GM18499 (cell line): ENCODE results near the gene ME3.

Source experiments
- ATAC-seq: cut with Tn5 transposase; IDR thresholded peaks from one replicate; pipeline ENCODE4 v1.9.1; 2021; ENCODE audit warnings: moderate number of reproducible peaks; ENCODE audit not compliant: insufficient read depth, unreplicated experiment

Gene ME3

DNA sequence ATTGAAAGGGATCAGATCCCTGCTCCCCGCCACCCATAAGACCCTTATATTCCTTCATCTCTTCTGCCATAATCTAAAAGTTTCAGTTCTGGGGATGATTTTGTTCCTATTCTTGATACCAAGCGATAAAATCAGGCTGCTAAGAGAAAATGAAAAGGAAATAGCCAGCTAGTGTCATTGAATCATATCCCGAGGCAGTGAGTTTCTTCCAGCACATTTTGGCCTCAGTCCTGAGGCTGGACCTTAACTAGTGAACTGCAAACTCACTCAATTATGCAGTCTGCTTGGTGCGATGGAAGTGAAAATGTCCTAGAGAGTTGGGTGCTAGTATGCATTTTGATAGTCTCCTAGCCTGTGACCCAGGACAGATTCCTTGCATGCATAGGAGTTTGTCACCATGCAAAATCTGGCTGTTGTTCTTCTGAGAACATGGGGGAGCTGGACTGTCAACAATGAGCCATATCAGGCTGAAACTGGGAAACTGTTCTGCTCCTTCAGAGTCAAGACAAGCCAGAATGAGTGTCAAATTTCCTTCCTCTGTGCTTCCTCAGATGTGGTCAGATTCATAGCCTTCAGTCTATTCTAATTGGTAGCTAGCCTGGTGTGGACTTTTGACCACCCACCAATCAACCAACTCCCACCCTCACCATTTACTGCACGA is 194.8 kb downstream of the ME3 start:
- ATAC-seq = no peak

DNA sequence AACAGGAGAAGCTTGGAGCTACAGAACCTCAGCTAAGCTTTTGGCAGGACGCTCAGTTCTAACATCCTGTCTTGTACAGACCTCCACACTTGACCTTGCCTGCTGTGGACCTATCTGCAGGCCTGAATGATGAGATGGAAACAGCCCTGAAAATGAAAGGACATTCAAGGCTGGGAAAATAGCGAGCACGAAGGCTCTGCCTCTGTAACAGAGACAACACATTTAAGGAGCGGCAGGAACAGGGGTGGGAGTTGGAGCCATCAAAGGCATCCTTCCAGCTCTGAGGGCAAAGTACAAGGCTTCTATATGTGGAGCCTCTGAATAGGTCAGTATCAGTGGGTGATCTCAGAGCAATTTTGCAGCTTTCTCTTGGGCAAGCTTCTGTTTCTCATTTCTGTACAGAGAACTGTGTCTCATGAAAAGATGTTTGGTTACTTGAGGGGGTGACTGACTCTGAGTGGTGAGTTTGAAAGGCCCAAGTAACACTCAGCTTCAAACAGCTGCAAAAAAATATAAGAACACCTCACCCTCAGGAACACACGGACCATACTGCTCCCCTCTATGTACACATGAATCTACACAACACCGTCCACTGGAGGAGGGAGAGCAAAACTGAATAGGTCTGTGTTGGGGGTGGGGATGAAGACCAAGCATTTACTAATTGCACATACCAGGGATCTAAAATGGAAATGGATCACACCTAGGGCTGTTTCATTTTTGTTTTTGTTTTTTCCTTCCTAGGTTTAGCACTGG is 196.1 kb downstream of the ME3 start:
- no peak for ATAC-seq

DNA sequence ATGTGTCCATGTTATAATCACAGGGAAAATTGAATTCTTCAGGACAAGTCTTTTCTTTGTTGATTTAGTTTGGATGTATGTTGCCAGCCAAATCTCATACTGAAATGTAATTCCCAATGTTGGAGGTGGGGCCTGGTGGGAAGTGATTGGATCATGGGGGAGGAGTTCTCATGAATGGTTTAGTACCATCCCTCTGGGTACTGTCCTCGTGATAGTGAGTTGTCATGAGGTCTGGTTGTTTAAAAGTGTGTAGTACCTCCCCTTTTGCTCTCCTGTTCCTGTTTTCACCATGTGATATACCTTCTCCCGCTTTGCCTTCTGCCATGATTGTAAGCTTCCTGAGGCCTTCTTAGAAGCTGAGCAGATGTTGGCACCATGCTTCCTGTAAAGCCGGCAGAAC is 197.4 kb downstream of the ME3 start:
- ATAC-seq = no peak

DNA sequence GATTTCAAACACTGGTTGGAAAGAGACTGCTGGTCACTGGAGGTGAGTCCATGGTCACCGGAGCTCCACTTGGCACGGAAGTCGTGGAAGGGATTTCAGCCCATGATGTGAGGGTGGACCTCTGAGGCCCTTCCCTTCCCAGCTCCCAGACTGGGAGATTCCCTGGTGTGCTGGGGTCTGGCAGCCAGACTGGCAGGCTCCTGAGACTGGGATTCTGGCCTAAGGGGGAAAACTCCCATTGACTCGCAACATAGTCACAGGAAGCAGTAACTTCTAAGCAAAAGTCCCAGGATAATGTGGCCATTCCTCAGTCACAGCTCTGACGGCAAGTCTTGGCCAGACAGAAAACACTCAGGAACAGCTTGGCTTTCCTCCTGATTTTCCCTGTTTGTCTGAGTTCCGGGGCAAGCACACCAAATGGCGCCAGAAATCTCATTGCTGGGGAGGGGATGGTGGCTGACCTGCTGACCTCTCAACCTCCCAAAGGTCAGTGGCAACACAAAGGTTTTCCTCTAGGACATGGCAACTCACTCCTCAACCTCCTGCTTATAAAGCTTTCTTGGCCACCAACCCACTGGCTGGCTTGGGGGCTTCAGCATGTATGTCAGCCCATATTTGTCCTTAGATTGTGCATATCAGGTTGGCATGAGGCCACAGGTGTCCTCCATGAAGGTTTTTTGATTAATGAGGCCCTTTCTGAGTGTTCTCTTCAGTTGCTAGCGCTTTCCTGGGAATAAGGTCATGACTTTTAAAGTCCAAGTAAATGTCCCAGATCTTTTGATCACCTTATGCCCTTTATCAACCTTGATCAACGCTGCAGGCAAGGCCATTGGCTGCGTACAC is 198.2 kb downstream of the ME3 start:
- no peak for ATAC-seq

DNA sequence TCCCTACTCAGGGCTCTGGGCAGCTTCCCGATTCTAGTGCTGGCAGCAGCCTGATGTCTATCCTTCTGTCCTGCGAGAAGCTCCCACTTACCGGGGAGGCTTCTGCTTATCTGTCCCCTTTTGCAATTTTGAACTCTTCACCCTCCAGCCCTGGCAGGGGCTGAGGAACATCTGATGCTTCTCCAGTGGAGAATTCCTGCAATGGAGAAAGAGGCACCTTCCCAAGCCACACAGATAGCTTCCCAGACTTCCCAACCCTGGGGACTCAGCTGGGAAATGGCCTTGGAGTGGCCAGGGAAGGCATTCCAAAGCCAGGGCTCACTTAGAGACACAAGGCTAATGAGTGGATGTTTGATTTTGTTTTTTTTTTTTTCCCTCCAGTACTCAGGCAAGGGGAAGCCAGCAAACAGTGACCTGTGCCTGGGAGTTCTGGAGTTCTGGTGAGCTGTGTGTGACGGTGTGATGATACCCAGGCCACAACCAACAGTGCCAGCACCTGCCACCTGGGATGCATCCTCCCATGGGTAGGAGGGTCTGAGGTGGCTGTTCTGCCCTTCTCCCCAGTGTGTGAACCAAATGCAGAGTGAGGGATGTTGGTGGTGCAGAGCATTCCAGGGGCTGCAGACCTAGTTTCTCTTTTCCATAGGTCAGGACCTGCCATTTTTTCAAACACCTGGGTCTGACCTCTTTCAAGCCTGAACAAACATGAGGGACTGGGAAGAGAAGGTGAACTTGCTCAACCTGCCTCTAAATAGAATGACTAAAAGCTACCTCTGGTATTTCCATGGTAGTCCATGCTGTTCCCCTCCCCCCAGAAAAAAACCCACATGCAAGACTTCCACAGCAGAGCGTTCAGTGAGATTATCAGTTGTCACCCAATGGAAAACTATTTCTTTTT is 202.7 kb downstream of the ME3 start:
- no peak for ATAC-seq

DNA sequence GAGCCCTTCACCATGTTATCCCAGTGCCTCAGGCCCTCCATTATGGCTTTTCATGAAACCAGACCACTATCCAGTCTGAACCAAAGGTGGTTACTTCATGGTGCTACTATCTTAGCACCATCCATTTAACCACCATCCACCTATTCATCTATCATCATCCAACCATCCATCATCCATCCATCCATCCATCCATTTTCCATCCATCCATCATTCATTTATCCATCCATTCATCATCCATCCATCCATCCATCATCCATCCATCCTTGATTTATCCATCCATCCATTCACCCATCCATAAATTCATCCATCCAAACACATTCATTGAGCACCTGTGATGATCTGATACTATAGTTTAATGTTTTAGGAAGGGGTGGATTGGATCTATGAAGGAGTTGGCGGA is 204.2 kb downstream of the ME3 start:
- no peak for ATAC-seq

DNA sequence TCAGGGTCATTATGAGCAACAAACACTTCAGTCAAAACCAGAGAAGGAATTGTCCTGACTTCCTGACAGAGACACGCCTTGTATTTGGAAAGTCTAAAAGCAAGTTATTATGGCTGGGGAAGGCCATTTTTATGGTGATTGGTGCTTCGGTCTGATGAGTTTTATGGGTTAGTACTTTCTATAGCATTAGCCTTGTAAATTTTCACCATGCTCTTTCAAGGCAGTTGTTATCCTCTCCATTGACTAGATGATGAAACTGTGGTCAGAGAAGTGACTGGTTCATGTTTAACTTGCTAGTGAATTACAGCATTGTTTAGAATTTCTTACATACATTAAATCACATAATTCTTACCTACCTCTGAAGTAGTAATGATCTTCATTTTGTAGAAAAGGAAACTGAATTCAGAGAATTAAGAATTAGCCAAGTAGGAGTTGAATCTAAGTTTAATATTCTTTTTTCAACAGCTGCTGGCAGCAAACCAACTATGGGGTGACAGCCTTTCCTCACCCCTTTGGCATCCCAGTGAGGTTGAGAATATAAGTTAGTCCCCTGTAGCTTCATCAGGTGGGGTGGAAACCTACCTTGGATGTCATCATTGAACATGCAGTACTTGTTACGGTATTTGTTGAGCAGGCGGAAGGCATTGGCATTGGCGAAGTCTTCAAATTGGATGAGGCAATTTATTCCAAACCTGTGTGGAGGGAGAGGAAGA is 207.8 kb downstream of the ME3 start:
- ATAC-seq = no peak

DNA sequence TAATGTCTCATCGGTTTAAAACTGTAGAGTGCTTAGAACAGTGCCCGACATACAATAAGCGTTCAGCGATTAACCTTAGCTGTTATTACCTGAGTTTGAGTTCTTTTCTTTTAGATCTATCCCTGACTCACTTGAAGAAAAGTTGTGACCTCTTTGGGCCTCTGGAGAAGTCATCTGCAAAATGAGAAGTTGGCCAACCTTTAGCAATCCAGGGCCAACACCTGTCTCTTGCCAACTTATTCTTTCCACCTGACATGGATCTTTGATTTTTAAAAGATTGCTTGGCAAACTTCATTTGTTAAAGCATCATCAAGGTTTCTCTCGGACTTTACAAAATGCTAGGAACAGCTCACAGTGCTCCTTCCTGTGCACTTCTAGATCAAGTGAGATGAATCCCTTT is 208.5 kb downstream of the ME3 start:
- ATAC-seq = no peak

DNA sequence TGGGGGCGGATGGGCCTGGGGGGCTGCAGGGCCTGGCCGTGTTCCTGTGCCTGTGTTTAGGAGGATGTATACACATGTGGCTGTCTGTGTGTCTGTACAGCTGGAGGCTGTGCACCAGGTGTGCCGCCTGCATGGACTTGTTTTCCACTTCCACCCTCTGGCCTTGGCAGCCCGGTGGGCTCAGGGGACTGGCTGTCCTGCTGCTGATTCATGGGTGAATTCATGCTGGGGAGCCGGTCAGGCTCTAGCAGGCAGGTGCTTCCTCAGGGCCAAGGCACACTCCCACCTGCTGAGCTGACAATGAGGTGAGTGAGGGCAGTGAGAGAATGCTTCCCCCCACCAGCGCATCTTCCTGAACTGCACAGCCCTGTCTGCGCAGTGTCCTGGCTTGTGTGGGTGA is 209.3 kb downstream of the ME3 start:
- ATAC-seq = no peak

DNA sequence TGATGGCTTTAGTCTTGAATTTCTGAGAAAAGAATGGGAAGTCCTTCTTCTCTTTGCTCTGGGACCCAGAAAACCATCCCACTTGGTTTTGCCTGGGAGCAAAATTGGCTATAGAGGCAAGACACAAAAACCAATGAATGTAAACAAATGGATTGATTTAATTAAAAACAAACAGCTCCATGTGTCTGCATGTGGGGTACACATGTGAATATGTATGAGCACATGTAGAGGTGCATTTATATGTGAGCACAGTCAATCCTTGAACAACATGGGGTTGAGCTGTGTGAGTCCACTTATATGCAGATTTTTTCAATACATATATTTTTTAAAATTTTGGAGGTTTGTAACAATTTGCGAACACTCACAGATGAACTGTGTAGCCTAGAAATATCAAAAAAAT is 210.5 kb downstream of the ME3 start:
- no peak for ATAC-seq

DNA sequence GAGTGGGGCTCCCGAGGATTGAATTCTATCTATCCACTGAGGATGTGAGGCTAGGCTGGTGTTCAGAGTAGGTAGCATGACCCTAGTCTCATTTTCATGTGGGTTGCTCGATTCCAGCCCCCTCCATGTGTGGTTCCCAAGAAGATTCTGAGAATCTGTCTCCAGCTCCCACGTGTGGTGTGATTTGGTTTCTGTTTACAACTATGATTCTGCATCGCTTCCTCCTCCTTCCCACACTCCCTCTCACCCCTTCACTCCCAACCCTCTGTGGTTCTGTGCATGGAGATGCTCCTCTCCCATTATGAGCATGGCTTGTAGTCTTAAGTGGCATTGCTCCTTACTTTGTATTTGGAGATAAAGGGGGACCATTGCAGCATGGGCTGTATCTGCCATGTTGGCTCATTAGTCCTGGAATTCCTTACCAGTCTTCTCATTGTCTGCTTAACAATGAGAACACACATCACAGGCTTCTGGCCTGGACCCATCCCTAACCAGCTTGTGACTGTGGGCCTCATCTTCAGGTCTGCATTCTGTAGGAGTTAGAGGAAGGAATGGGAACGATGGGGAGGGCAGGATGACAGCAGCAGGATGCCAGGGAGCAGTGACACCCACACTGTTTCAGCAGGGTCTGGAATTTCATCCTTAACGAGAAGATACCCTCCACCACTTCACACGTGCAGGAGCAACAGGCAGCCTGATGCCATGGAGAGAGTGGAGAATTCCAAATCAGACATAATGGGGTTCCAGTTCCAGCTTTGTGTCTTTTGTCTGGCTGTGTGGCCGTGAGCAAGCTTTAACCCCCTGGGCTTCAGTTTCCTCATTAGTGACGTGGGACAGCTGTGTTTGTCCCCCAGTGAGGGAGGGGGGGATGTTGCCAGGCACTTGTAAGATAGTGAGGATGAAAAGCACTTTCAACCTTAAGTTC is 211.7 kb downstream of the ME3 start:
- no peak for ATAC-seq

DNA sequence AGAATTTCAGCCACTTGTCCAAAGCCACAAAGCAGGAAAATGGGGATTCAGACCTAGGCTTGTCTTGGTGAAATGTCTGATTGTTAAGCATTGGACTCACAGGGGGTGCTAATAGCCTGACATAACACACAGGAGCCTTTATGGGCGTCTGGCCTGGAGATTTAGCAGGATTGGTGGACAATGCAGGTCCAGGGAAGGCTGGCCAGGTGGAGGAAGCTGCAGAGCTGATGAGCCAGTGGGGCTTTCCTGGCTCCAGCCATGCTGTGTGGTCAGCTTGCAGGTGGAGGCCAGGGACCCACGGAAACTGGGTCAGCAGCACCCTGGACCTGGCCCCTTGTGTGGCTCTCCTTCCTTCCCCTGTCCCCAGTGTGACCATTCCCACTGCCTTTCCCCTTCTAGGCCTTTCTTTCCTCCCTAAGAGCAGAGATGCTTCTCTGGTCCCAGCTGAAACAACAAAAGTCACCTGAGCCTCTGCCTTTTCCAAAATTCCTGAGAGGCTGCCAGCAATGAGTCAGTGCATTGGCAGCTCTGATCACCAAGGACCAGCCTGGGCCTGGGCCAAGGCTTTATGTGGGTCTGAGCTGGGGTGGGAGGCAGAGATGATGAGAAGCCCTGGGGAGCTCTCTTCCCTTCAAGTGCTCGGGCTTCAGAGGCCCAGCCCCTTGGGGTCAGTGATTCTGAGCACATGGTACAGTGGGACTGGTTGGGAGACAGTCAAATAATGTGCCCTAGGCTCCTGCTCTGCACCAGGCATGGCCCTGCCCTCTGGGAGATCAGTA is 212.5 kb downstream of the ME3 start:
- no peak for ATAC-seq

DNA sequence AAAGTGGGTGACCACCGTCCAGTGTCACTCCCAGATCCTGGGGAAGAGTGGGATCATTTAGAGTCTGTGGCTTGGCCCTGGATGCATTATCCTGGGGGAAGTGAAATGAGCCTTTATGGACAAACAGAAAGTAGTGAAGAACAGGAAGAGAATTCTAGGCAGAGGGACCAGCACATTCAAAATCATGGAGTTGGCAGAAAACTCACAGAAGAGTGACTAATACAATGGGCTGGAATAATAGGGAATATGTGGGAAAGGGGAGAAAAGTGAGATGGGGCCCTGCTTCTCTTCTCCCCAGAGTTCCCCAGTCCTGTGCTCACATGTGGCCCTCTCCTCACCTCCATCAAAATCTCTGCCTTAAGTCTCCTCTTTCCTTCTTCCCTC is 213.4 kb downstream of the ME3 start:
- no peak for ATAC-seq

DNA sequence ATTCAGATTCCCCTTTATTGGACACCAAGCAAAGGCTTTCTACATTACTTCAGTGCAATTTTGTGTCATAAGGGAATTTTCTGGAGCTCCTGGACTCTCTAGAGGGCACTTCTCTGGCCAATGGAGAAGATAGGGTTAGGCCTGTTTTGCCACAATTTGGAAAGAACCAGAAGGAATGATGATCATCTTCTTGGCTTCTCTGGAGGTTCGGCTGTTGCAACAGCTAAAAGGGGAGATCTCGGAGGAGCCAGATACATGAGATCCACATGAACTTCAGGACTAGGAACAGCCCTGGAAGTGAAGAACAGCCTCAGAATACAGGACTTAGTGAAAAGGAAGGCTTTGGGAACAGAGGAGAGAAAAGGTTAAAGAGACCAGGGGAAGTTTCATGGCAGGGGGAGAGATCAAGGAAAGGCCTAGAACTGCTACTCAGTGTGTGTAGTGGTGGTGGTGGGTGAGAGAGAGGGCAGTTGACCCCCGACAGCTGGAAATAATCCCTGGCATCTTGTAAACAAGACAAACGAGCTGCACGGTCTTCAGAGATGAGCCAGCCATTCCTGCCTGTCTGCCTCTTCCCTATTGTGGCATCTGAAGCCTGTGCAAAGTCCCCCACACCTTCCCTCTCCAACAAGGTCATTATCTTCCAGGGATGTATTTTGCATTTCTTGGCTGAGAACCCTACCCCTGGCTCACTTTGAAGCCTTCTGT is 214.0 kb downstream of the ME3 start:
- ATAC-seq = no peak

DNA sequence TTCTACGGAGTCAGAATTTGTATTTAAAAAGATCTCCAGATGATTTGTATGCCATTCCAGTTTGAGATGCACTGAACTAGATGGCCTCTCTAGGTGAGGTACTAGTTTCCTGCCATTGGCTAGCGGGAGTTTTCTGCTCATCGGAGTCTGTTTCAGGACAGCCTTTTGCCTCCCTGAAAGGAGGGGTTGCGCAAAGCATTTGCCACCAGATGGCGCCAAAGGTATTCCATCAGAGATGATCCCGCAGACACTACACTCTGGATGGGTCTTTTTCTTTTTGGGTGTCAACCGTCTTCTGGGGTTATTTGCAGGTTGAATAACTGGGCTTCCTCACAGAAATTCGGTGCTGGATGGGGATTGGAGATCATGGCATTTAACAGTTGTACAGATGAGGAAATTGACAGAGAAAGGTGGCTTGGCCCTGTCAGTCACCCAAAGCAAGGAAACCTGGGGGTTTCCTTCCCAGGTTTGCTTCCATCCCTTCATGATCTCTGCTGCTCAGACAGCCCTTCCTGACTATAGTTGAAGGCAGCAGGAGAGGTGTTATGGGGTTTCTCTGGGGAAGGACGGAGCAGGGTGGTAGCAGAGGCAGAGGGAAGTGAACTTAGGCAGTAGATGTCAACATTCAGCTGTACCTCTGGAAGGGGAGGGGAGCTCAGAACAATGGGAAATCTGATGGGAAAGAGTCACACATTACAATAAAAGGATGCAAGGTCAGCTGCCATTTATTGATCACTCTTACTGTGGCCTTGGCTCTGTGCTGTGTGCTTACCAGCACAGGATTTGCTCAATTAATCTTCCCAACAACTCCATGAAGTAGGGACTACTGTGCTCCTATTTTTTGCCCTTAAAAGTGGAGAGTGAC is 216.1 kb downstream of the ME3 start:
- peak; percentile 72 for ATAC-seq

DNA sequence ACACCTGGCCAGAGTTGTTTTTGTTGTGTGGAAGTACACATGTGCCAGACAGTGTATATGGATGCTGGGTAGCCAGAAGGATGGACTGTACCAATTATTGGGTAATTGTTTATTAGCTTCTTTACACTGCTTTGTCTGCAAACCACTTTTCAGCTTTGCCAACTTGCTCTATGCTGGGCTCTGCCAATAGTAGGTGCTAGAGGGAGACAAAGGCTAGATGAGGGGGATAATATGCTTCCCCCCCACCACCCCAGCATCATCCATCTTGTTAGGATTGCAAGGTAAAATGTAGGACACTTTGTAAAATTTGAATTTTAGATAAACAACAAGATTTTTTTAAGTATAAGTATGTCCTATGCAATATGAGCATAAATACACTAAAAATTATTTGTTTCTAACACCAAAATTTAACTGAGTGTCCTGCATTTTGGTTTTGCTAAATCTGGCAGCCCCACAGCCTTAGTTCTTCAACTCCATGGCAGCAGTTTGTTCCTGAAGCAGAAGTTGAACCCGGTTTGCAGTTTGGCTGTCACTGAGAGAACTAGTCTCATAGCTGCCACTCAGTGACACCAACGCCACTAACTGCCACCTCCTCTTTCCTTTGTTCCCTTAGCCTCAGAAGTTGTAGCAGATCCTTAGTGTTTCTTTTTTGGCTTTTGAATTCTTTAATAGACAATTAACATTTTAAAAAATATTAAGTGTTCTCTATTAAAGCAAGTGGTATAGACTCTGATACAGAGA is 219.0 kb downstream of the ME3 start:
- ATAC-seq = no peak
